Measurements from ENCODE around the gene FAM240A.

Gene FAM240A

DNA sequence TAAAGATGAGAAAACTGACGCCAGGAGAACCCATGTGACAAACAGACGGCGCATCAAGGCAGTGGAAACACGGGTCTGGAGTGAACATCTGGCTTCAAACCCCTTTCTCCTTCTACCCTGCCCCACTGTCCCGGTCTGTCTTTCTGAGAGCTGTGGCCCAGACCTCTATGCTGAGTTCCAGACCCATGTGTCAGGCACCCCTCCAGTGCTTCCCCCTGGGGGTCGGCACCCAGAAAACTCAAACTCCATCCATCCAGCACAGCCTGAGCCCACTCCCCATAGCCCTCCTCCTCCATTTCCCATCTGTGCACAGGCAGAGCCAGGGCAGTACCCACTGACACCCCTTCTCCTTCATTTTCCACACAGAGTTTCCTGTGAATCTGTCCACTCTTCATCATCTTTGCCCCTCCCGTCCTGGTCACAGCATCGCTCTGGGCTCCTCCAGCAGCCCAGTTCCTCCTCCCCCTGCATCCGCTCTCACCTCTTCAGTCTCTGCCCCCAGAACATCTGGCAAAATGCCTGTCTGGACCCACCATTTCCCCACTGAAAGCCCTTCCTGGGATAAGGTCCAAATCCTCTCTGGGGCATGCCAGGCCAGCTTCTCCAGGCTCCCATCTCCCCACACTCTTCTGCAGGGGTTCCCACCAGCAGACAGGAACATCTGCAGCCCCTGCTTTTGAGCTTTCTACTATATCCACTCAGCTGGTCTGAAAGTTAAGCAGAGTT is 2.9 kb downstream of the FAM240A start:
- DNase-seq = no peak
- in situ Hi-C loops (cut with HindIII; ENCODE audit: low pct_ligation_motif_present, low pct_unique_long_range_greater_than_20kb, low sequenced_read_pairs) = no loop called here

DNA sequence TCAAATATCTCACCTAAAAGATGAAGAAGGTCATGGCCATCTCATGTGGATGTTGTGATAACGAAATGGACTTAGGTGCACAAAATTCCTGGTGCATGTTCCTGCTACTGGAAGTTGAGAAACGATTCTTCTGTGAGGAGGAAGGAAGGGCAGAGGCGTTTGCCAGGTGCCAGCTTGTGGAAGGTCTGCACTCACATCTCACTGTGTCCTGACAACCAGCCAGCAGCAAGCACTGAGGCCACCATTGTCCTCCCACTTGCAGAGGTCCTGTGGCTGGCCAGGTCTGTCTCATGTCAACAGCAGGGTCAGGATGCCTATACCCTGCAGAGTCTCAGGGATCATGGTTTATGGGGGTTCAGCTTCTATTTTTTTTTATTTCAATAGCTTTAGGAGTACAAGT is 3.7 kb downstream of the FAM240A start:
- in situ Hi-C loops (cut with HindIII; ENCODE audit: low pct_ligation_motif_present, low pct_unique_long_range_greater_than_20kb, low sequenced_read_pairs) = no loop called here
- DNase-seq = no peak

DNA sequence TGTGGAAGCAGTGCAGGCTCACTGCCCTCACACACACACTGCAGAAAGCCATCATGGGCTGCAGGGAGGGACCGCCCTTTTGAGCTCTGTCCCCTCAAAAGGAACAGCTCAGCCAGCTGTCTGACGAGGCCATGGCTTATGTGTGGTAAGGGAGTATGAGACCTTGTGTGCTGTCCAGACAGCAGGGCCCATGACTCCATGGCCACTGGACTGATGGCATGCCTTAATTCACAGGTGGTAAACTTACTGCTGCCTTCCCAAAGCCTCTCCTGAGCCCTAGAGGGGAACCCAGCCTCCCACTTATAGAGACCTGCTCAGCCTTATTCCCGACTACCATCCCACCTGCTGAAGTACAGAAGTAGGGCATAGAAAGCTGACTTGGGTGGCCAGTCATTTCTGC is 5.6 kb downstream of the FAM240A start:
- DNase-seq = no peak
- in situ Hi-C loops (cut with HindIII; ENCODE audit: low pct_ligation_motif_present, low pct_unique_long_range_greater_than_20kb, low sequenced_read_pairs) = no loop called here

DNA sequence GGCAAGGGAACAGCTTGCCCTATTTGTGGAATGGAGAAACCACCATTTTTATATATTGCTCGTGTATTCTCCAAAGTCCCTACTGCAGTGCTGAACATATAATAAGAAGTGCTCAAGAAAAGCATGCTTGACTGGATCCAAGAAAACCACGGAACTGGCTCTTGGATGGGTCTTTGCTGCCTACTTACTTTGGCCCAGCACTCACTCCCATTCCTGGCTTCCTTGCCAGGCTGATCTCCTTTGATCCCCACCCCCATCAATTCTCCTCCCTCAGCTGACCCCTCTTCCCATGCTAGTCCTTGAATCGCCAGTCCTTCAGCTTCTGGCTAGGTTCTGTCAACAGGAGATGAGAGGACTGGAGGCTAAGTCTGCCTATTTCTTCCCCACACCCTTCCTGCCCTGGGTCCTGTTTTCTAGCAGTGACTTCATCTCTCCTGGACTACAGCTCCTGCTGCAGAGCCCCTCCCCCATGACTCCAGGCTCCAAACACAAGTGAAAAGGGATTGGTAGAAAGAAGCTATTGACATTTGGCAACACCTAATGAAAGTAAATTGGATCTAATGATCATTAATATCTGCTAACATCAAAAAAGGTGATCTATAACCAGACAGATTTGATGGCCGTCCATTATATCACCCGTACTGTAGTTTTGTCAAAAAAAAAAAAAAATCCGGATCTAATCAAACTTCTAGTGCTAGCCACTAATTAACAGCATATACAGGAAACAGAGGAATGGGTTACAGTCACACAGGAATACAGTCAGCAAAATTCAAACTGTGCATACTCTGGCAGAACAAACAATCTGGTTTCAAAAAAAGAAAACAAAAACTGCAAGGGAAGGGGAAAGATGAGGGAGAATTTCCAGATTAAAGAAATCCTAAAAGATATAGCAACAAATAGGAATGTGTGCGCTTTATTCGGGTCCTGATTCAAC is 7.8 kb downstream of the FAM240A start:
- in situ Hi-C loops (cut with HindIII; ENCODE audit: low pct_ligation_motif_present, low pct_unique_long_range_greater_than_20kb, low sequenced_read_pairs) = no loop called here
- no peak for DNase-seq

GRCh38 chr3:46624533-46624932 is 12.2 kb downstream of the FAM240A start:
- in situ Hi-C loops (cut with HindIII; ENCODE audit: low pct_ligation_motif_present, low pct_unique_long_range_greater_than_20kb, low sequenced_read_pairs) = no loop called here
- DNase-seq = no peak

DNA sequence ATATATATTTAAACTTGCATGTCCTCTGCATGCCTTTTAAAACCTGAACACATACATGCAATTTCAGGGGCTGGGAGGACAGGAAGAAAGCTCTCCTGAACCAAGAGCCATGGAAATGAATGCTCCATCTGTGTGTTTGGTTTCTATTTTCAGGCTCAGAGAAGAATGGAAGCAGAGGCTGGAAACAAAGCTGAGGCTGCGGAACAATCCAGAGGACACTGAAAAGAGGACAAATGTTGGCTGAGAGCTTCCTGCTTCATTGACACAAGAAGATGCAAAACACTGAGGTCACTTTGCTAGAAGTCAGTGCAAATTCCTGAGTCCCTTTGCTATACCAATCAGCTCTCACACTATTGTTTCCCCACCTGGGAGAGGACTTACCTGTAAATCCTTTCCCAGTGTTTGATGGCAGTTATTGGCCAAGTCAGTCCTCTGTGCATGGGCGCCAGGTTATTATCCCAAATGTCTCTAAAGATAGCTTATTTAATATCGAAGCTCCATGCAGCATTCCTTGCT is 12.7 kb downstream of the FAM240A start:
- in situ Hi-C loops (cut with HindIII; ENCODE audit: low pct_ligation_motif_present, low pct_unique_long_range_greater_than_20kb, low sequenced_read_pairs) = no loop called here
- no peak for DNase-seq

- in situ Hi-C loops (cut with HindIII; ENCODE audit: low pct_ligation_motif_present, low pct_unique_long_range_greater_than_20kb, low sequenced_read_pairs) = no loop called here
- DNase-seq = no peak
Observed at GRCh38 chr3:46626039-46626438, 13.7 kb downstream of the FAM240A start.

- no peak for DNase-seq
- in situ Hi-C loops (cut with HindIII; ENCODE audit: low pct_ligation_motif_present, low pct_unique_long_range_greater_than_20kb, low sequenced_read_pairs) = no loop called here
Observed at GRCh38 chr3:46627078-46627477, 14.8 kb downstream of the FAM240A start.

GRCh38 chr3:46628901-46629369 is 16.6 kb downstream of the FAM240A start:
- in situ Hi-C loops (cut with HindIII; ENCODE audit: low pct_ligation_motif_present, low pct_unique_long_range_greater_than_20kb, low sequenced_read_pairs) = no loop called here

GRCh38 chr3:46629551-46630517 is 17.5 kb downstream of the FAM240A start:
- peak; percentile 78 for DNase-seq
- in situ Hi-C loops (cut with HindIII; ENCODE audit: low pct_ligation_motif_present, low pct_unique_long_range_greater_than_20kb, low sequenced_read_pairs) = no loop called here

More at GRCh38 chr3:46628901-46629369, 16.6 kb downstream of the FAM240A start:
- DNase-seq = no peak

GRCh38 chr3:46632792-46633191 is 20.5 kb downstream of the FAM240A start:
- no peak for DNase-seq

GRCh38 chr3:46634856-46635255 is 22.5 kb downstream of the FAM240A start:
- no peak for DNase-seq
- in situ Hi-C loops (cut with HindIII; ENCODE audit: low pct_ligation_motif_present, low pct_unique_long_range_greater_than_20kb, low sequenced_read_pairs) = no loop called here

More at GRCh38 chr3:46632792-46633191, 20.5 kb downstream of the FAM240A start:
- in situ Hi-C loops (cut with HindIII; ENCODE audit: low pct_ligation_motif_present, low pct_unique_long_range_greater_than_20kb, low sequenced_read_pairs) = no loop called here

GRCh38 chr3:46639221-46639620 is 26.9 kb downstream of the FAM240A start:
- in situ Hi-C loops (cut with HindIII; ENCODE audit: low pct_ligation_motif_present, low pct_unique_long_range_greater_than_20kb, low sequenced_read_pairs) = no loop called here
- no peak for DNase-seq

GRCh38 chr3:46640927-46641326 is 28.6 kb downstream of the FAM240A start:
- in situ Hi-C loops (cut with HindIII; ENCODE audit: low pct_ligation_motif_present, low pct_unique_long_range_greater_than_20kb, low sequenced_read_pairs) = no loop called here
- no peak for DNase-seq

DNA sequence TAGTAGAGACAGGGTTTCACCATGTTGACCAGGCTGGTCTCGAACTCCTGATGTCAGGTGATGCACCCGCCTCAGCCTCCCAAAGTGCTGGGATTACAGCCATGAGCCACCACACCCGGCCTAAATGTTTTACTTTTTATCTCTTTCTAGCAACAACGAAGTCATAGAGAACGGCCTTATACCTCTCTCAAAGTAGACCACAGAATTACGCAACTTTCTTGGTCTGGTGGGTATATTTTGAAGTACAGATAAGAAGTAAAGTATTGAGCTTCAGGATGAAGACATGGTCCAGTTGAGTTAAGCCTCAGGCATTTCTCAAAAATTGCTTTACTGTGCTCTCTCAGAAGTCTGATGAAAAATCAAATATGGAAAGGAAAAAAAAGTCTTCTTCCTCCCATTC is 30.6 kb downstream of the FAM240A start:
- no peak for DNase-seq
- in situ Hi-C loops (cut with HindIII; ENCODE audit: low pct_ligation_motif_present, low pct_unique_long_range_greater_than_20kb, low sequenced_read_pairs) = no loop called here

- no peak for DNase-seq
- in situ Hi-C loops (cut with HindIII; ENCODE audit: low pct_ligation_motif_present, low pct_unique_long_range_greater_than_20kb, low sequenced_read_pairs) = no loop called here
Observed at GRCh38 chr3:46643701-46644100, 31.4 kb downstream of the FAM240A start.

GRCh38 chr3:46646700-46647099 is 34.4 kb downstream of the FAM240A start:
- DNase-seq = no peak
- in situ Hi-C loops (cut with HindIII; ENCODE audit: low pct_ligation_motif_present, low pct_unique_long_range_greater_than_20kb, low sequenced_read_pairs) = no loop called here

- in situ Hi-C loops (cut with HindIII; ENCODE audit: low pct_ligation_motif_present, low pct_unique_long_range_greater_than_20kb, low sequenced_read_pairs) = no loop called here
- no peak for DNase-seq
Observed at GRCh38 chr3:46648096-46648495, 35.8 kb downstream of the FAM240A start.
